ENCODE data around the gene ATP5F1B.

- TF ChIP-seq CTCF (IDR thresholded peaks at IDR 0.05) = no peak
- no peak for TF ChIP-seq POLR2AphosphoS5 (IDR thresholded peaks at IDR 0.05)
- TF ChIP-seq POLR2A (IDR thresholded peaks at IDR 0.05) = no peak
Observed at GRCh38 chr12:56604355-56604754, 41.4 kb downstream of the ATP5F1B start.

Data from gastroesophageal sphincter (tissue), 3 donors.